ENCODE results near the gene SCG2.

GRCh38 chr2:223632826-223633225 is 30.7 kb upstream of the SCG2 start:
- TF ChIP-seq YY1 (IDR thresholded peaks at IDR 0.05; ENCODE audit: insufficient read depth, insufficient read length) (no peak), ZNF274 (IDR thresholded peaks at IDR 0.05; ENCODE audit: low read depth, low read length) (no peak), SUZ12 (IDR thresholded peaks at IDR 0.05; ENCODE audit: extremely low read depth, insufficient read depth, insufficient read length) (no peak)

All from NT2/D1 (cell line).